ENCODE results near the gene LPO.

The LPO gene

DNA sequence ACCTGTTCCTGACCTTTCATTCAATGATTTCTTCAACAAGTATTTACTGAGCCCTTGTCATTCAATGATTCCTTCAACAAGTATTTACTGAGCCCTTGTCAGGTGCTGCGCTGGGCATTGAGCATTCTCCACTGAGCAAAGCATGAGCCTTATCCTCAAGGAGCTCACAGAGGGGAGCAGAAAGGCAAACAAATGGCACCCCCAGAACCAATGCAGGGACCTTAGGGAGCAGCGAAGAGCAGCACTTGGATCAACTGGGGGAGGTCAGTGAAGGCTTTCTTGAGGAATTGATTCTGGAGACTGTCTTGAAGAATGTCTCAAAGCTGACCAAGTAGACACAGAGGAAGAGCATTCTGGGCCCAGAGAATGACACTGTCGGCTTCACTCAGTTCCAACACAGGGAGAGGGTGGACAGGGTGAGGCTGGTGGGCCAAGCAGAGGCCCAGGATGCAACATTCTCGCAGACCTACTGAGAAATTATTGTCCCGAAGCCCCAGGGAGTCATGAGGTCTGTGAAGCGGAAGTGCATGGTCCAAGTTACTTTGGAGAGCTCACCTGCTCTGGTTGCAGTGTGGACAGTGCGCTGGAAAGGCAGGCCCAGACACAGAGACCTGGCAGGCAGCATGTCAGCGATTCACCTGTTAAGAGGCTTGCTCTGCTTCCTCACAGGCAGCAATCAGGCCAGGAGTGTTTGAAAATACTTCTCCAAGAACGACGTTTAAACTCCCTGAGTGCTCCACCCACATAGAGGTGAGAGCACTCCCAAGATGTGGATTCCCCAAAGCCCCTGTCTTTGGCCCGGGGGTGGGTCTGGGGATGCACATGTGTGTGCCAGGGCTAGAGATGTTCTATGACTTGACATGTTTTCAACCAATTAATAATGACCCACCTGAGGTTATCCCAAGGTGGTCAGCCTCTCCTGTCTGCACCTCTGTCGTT, 45.6 kb downstream of the LPO start:
- TF ChIP-seq, protein P1, sequence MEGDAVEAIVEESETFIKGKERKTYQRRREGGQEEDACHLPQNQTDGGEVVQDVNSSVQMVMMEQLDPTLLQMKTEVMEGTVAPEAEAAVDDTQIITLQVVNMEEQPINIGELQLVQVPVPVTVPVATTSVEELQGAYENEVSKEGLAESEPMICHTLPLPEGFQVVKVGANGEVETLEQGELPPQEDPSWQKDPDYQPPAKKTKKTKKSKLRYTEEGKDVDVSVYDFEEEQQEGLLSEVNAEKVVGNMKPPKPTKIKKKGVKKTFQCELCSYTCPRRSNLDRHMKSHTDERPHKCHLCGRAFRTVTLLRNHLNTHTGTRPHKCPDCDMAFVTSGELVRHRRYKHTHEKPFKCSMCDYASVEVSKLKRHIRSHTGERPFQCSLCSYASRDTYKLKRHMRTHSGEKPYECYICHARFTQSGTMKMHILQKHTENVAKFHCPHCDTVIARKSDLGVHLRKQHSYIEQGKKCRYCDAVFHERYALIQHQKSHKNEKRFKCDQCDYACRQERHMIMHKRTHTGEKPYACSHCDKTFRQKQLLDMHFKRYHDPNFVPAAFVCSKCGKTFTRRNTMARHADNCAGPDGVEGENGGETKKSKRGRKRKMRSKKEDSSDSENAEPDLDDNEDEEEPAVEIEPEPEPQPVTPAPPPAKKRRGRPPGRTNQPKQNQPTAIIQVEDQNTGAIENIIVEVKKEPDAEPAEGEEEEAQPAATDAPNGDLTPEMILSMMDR (IDR thresholded peaks at IDR 0.05; ENCODE audit: low read depth, low read length), result no peak
- no peak for DNase-seq (ENCODE audit: extremely low read depth, low read depth)

GRCh38 chr17:58284613-58285421, 46.4 kb downstream of the LPO start:
- TF ChIP-seq, protein P1 (IDR thresholded peaks at IDR 0.05; ENCODE audit: low read depth, low read length), result no peak
- no peak for DNase-seq (ENCODE audit: extremely low read depth, low read depth)

DNA sequence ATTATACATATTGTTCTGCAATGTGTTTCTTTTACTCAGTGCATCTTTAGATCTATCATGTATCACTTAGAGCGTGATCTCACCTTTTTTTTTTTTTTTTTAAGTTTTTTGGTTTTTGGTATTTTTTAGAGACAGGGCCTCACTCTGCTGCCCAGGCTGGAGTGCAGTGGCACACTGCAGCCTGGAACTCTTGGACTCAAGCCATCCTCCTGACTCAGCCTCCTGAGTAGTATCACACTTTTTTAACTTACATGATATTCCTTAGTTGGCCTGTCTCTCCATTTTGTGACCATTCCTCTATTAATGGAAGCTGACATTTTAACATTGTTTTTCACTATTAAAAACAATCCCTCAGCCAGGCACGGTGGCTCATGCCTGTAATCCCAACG, 47.0 kb downstream of the LPO start:
- DNase-seq (ENCODE audit: extremely low read depth, low read depth), result no peak
- TF ChIP-seq, protein P1 (IDR thresholded peaks at IDR 0.05; ENCODE audit: low read depth, low read length), result no peak

DNA sequence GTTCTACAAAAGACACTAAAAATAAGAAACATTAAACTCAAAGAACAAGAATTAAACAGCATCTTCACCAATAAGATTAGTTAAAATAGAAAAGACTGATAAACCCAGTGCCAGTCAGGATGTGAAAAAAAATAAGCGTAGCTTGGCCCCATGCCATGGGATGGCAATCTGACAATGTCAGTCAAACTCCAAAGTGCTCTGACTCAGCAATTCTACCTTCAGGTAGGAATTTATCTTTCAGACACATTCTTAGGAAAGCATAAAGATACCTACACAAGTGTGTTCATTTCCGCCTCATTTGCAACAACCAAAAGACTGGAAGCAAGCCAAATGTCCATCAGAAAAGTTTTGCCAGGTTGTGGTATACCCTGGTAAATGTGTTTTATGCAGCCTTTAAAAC, 51.5 kb downstream of the LPO start:
- TF ChIP-seq, protein P1 (IDR thresholded peaks at IDR 0.05; ENCODE audit: low read depth, low read length), result no peak
- no peak for DNase-seq (ENCODE audit: extremely low read depth, low read depth)

DNA sequence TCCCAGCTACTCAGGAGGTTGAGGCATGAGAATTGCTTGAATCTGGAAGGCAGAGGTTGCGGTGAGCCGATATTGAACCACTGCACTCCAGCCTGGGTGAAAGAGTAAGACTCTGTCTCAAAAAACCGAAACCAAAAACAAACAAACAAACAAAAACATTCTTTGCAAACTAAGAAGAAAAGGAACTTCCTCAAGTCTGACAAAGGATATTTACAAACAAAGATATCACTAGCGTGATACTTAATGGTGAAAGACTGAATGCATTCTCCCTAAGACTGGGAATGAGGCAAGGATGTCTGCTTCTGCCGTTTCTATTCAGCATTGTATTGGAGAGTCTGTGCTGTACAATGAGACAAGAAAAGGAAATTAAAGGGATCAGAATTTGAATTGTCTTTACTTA, 52.9 kb downstream of the LPO start:
- DNase-seq (ENCODE audit: extremely low read depth, low read depth), result no peak
- TF ChIP-seq, protein P1 (IDR thresholded peaks at IDR 0.05; ENCODE audit: low read depth, low read length), result no peak

DNA sequence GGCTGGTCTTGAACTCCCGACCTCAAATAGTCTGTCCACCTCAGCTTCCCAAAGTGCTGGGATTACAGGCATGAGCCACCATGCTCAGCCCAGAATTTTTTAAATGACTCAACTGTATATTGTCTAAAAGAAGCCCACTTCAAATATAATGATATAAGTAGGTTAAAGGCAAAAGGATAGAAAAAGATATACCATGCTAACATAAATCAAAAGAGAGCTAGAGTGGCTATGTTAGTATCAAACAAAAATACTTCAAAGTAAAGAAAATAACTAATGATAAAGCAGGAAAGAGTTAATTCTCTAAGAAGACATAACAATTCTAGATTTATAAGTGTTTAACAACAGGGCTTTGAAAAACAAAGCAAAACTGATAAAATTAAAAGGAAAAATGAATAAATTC, 55.6 kb downstream of the LPO start:
- no peak for DNase-seq (ENCODE audit: extremely low read depth, low read depth)
- TF ChIP-seq, protein P1 (IDR thresholded peaks at IDR 0.05; ENCODE audit: low read depth, low read length), result no peak

DNA sequence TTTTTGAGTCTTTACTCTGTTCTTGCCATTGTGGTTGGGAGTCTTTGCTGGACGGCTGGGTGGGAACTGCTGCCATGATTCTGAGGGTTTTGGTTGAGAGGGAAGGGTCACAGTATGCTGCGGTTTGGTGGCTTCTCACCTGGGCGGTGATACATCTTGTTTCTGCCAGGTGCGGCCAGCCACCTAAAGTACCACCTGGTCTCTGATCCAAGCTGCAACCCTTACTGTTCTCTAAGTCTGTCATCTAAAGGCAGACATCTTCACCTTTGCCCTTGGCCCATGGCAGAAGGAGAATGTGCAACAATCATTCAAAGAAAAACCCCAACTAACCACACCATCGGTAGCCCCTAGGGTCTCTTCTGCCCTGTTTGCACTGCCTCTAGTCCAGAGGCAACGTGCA, 62.0 kb downstream of the LPO start:
- no peak for DNase-seq (ENCODE audit: extremely low read depth, low read depth)
- TF ChIP-seq, protein P1 (IDR thresholded peaks at IDR 0.05; ENCODE audit: low read depth, low read length), result no peak

Measured in AG09319 (cell line).